HT1080 (cell line): Measurements from ENCODE around the gene RFX4. TPM values are rescaled to one million over a fixed set of nuclear protein-coding genes. Genes with fewer than 3 reads are reported as not detected.

Experiments used
- DNase-seq: peaks from one replicate; pipeline ENCODE4 v3.0.0-alpha.2; 2015; ENCODE audit warnings: low read depth
- total RNA-seq: library from RNA; depleted of rRNA; stranded (reverse); fragments of >200 nt; shearing (Covaris generic); gene quantifications from 2 replicates; pipeline ENCODE4 v1.2.3, GENCODE V29; 2014

RFX4 gene
- total RNA-seq, 1 experiment from 2014 or later = not detected

- DNase-seq = no peak
Measured at GRCh38 chr12:106645465-106646330, 62.9 kb downstream of the RFX4 start.

DNA sequence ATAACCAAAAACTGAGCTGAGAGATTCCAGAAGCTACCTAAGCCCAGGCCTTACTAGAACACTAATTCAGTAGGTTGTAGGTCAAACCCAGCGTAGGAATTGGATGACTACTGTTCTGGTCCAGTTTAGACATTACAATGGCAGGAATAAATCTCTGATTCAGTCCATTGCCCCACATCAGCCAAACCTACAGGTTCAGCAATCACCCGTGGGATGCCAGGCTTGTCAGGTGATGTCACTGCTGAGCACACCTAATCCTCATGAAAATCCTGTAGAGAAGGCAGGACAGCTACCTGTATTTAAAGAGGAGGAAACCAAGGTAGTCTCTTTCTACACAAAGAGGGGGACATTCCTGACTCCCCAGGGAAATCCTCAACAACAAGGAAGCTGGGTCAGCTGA is 63.7 kb downstream of the RFX4 start:
- no peak for DNase-seq

GRCh38 chr12:106647793-106648514 is 65.2 kb downstream of the RFX4 start:
- DNase-seq = no peak

DNA sequence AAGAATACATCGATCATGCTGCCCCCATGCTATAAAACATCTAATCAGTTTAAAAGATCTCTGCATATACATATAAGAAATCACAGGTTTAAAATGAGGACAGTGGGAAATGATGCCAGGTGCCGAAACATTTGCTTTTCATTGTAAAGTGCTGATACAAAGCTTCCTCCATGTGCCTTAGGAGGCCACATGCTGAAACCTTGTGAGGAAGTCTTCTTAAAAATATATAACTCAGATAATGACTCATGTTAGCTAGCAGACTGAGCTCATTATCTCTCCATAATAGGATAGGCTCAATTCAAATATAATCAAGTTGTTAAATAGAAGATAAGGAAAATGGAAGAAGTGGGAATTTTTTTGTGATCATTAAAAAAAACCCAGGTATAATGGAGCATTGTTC is 65.9 kb downstream of the RFX4 start:
- no peak for DNase-seq

- no peak for DNase-seq
Measured at GRCh38 chr12:106651552-106651951, 68.7 kb downstream of the RFX4 start.

DNA sequence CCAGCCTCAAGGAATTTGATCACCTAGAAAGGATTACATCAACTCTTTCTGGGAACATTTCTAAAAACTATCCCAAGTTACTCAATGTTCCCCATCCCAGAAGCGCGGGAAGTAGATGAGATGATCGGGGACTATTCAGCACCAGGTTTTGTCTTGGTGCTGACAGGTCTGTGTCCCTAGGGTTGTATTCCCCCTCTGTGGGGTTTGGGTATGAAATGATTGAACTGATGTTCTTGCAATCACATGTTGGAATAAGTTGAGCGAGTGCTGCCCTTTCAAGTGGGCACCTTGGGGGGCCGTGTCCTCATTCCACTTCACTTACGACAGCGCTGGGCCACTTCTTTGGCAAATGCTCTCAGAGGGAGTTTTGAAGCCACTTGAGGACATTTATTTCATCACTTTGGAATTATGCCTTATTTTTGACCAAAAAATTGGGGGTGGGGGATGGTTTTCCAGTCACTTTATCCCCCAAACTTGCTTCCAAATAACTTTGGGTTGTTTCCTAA is 69.8 kb downstream of the RFX4 start:
- DNase-seq = no peak

- no peak for DNase-seq
Measured at GRCh38 chr12:106655577-106655976, 72.8 kb downstream of the RFX4 start.

- no peak for DNase-seq
Measured at GRCh38 chr12:106657488-106657887, 74.7 kb downstream of the RFX4 start.

DNA sequence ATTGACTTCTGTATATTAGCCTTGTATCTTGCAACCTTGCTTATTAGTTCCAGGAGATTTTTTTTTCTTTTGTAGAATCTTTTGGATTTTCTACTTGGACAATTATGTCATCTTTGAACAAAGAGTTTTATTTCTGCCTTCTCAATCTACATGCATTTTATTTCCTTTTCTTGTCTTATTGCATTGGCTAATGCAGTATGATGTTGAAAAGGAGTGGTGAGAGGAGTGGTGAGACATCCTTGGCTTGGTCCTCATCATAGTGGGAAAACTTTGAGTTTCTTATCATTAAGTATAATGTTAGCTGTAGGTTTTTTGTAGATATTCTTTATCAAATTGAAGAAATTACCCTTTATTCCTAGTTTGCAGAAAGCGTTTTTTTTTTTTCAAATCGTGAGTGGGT is 80.6 kb downstream of the RFX4 start:
- DNase-seq = no peak

- no peak for DNase-seq
Measured at GRCh38 chr12:106669216-106669615, 86.4 kb downstream of the RFX4 start.

DNA sequence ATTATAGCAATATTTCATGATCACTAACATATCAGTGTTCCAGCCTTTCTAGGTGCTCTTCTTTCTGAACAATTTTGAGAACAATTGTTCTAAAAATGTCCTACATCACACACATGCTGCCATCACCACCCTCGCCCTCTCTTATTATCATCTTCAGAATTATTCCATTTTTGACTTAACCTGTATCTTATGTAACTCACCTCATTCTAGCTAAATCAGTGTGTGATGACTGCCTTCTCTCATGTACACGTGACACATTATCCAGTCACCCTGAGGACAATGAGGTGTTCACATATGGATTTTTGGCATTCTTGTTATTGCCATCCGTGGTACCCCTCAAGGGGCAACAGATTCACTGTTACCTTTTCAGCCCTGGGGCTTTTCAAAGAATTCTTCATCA is 87.3 kb downstream of the RFX4 start:
- DNase-seq = no peak

DNA sequence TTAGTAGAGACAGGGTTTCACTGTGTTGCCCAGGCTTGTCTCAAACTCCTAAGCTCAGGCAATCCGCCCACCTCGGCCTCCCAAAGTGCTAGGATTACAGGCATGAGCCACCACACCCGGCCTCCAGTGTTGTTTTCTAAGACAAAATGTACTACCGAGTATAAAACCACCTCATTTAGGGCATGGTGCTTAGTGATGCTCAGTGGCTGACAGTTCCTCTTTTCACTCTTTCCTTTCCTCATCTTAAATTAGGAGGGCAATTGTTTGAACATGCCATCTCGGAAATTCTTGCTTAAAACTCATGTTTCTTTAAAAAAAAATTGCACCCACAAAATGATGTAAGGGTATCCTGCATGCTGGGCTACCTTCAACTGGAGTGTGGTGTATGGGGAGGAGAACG is 89.0 kb downstream of the RFX4 start:
- no peak for DNase-seq

DNA sequence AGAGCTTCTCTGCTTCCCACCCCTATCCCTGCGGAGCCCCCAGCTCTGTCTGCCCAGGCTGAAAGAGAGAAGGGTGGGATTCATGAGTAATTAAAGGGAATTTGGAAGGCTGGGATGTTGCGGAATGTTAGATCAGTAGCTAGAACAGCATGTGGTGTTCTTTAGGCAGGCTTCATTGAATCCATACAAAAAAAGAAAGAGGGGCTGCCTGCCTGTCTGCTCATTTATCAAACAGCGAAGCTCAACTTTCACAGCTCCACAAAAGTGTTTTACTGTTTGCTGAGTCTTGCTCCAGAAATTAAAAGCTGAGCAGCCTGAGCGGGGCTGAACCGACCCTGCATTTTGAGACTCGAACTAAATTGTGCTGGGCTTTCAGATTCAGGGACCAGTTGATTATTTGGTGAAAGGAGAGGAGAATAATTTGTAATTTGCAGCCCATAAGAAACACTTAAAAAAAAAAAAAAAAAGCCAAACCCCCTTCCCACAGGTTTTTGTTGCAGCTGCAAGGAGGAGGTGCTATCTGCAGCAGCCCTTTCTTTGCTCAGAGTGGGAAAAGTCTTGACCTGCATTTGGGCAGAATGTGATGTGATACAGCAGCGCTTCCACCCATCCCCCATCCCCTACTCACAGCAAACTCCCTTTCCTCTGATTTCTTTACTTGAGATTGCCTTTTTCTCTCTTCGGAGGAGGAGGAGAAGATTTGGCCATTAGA is 89.7 kb downstream of the RFX4 start:
- no peak for DNase-seq

DNA sequence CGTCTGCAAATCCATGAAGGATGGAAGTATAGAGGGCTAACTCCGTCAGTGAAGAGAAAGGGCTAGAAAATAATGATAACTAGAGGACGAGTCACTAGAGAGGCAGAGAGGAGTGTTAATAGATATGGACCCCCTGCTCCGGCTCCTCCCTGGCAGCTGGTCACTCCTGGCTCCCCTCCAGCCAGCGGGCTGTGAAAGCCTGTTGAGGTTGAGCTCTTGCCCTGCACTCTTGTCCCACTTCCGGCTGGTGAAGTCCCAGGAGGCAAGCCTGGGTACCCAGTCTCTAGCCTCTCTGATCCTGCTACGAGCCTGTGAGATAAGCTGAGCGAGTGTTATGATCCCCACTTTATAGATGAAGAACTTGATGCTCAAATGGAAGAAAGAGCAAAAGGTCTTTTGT is 90.3 kb downstream of the RFX4 start:
- DNase-seq = no peak

GRCh38 chr12:106675651-106676435 is 93.0 kb downstream of the RFX4 start:
- no peak for DNase-seq

GRCh38 chr12:106679574-106679973 is 96.8 kb downstream of the RFX4 start:
- DNase-seq = no peak

DNA sequence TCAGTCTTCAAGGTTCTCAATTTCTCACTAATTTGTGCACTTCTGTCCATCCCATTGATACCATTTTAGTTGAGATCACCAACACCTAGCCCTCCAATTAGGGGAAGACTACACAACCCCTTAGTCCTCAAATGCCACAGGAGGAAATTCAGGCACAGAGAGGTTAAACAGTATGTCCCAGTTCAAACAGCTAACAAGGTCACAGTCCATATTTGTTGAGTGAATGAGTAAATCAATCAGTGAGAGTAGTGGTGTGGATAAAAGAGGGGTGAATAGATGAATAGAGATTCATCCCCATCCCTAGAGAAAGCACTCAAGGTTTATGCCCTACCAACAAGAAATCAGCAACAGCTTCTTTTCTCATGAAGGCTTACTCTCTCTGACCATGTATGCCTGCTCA is 97.5 kb downstream of the RFX4 start:
- no peak for DNase-seq

- DNase-seq = no peak
Measured at GRCh38 chr12:106681210-106681609, 98.4 kb downstream of the RFX4 start.

DNA sequence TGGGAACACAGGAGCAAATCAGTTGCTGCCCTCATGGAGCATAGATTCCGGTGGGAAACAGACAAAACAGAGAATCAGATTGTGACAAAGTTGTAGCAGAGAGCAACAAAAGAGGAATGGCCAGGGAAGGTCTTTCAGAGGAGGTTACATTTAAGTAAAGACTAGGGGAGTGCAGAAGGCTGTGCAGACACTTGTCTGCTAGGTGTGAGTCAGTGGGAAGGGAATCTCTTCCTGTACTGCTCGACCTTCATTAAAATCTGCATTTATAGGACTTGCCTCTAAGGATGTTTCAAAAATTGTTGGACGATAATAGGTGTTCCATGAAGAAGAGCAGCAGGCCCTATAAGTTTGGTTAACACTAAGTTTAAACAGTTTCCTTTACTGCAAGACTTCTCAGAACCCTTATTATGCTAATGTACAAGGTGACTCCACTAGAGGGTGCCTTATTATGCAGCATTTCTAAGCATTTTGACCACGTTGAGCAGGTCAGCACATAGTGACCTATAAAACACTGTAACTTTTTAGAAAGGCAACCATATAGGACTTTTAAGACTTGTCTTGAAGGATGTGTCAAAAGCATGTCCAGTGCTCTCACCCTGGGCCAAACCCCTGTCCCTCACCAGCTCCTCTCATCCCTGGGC is 99.9 kb downstream of the RFX4 start:
- peak; percentile 3 for DNase-seq

DNA sequence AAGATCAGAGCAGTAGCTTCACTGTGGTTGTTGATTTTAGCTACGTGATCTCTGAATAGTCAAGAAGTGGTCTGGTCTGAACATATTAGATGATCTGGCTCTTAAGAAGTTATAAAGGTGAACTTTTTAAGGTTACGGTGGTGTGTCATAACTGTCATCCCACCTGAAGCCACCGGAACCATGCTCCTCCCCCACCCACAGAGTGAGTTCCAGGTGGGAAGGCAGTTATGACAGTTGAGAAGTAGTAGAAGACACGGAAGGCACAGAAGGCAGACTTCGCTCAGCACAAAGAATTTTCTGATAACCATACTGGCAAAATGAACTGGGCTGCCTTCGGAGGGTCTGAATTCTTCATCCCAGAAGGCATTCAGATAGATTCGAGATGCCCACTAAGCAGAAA is 101.7 kb downstream of the RFX4 start:
- no peak for DNase-seq

DNA sequence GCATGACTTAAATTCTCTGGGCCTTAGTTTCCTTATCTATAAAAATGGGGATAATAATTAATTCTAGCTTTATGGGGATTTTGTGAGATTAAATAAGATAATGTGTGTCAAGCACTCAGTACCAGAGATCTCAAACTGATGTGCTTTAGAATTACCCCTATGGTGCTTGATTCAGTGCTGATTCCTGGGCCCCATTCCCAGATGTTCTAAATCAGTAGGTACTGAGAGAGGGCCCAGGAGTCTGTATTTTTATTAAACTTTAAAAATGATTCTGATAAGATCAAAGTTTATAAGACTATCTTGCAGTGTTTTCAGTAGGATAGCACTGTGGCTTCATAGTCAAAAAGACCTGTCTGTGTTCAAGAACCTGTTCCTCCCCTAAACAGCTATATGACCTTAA is 102.6 kb downstream of the RFX4 start:
- no peak for DNase-seq
